GM23248 (cell line): ENCODE measurements around the gene PHOSPHO1.

ENCODE experiments used
- EZH2 ChIP-seq: fragments of 200-600 bp; sonication (generic); IDR thresholded peaks from 2 replicates; pipeline ENCODE4 v1.6.1; 2018; ENCODE audit warnings: antibody characterized with exemption, mild to moderate bottlenecking; ENCODE audit not compliant: insufficient read depth, poor library complexity, severe bottlenecking
- EZH2phosphoT487 ChIP-seq: fragments of 200-600 bp; sonication (generic); IDR thresholded peaks from 2 replicates; pipeline ENCODE4 v1.6.1; 2018; ENCODE audit warnings: antibody characterized with exemption, moderate library complexity, mild to moderate bottlenecking, low read depth; ENCODE audit not compliant: insufficient read depth

DNA sequence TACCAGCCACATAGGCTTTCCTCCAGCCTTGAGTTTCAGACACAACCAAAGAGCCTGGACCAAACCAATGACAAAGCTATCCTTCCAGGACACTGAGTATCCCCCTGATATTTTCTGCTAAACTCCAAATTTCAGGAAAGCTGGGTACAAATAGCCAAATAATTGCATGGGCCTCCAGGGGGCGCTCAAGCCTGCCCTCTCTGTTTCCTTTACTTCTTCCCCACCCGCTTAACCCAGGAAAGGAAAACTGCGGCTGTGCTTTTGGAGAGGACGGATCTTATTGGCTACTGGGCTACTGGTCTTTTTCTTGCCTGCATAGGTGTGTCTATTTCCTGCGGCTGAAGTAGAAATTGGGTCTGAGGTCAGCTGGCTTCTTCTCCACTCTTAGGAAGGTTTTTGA is 50.3 kb downstream of the PHOSPHO1 start:
- no peak for TF ChIP-seq EZH2phosphoT487
- no peak for TF ChIP-seq EZH2
